HG03457 (cell line): ENCODE data around the gene NR3C2.
A peak's percentile ranks its signal among the peaks of the same experiment; 100 is the strongest.

ENCODE experiments used
- ATAC-seq: cut with Tn5 transposase; IDR thresholded peaks from one replicate; pipeline ENCODE4 v1.9.1; 2021; ENCODE audit warnings: moderate number of reproducible peaks; ENCODE audit not compliant: unreplicated experiment

The NR3C2 gene

DNA sequence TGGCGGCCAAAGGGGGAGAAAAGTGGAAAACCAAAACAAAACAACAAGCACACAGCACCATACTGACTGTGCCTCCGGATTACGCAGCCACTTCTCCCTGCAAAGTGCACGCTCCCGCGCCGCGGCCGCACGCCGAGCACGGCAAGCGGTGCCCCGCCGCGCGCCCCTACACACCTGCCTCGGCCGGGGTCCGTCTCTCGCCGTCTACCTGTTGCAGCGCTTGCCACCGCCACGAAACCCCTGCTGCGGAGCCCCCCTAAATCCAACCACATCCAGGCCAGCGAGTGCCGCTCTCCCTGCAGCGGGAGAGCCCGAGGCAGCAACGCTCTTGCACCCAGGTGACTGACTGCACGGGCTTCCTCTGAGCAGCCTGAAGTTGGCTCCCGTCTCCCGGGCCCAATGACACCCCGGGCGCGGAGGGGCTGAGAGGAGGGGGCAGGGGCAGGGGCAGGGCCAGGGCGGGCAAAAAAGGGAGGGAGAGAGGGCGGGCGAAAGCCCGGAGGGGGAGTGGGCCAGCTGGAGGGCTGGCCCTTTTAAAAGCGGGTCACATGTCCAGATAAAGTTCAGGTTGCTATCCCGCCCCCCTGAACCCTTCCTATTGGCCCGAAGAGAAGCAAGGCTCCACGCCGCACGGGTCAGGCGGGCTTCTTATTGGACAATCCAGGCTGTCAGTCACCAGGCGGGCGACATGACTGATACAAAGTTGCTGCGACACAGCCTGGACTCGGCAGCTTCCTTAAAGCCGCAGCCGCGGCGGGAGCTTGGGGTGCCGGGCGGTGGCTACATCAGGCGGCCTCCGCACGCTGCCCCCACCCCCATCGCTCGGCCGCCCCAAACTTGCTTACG is at the start of gene NR3C2:
Gene NR3C2 (minus strand): TSS at position 429 of the 846 bp plus-strand sequence.
- ATAC-seq: peak; percentile 99

DNA sequence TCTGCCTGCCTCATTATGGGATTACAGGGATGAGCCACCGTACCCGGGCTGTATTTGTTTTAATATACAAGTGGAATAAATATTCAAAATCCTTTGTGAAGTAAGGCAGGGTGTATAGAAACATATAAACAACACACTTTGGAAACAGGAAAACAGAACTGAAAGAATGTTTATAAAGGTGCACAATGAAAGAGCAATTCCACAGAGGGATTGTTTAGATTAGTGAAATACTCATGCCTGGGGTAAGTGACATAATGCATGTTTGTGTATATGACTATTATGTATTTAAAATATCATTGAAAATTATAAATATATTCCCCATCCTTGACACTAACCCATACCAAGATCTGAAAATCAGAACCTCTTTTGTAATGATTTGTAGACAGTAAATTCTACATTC is 45.0 kb upstream of the NR3C2 start:
- no peak for ATAC-seq

DNA sequence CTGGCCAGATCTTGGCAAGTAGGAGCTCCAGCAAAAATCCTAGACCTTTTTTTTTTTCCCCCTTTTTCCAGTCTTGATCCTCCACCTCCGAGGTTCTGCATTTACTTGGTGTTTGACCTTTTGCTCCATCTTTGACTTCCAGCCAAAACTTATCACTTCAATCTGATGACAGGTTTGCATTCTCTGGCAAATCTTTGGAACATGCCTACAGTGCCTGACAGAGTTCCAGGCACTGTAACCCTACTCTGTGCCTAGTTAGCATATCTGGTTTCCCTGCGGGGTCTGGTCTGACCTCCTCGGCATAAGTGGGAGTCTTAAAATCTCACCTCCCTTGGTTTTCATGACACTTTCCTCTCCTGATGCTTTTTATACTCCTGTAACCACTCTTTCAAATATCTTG is 39.4 kb upstream of the NR3C2 start:
- ATAC-seq: no peak

DNA sequence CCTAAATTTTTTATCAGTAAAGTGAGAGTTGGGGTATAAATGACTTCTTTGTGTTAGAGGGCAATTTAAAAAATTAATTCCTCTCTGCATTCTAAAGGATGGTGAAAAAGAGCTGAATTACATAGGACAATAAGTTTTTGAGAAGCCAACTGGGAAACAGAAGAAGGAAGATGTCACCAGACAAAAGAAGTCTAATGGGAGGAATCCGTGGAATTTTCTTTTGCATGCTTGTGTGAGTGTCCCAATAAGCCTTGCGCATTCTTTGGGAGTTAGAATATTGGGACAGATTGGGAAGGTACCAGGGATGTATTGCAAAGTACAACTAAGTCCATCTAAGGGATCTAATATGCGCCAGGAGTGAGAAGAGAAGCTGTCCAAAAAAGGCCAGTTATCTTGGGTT is 35.1 kb upstream of the NR3C2 start:
- no peak for ATAC-seq

DNA sequence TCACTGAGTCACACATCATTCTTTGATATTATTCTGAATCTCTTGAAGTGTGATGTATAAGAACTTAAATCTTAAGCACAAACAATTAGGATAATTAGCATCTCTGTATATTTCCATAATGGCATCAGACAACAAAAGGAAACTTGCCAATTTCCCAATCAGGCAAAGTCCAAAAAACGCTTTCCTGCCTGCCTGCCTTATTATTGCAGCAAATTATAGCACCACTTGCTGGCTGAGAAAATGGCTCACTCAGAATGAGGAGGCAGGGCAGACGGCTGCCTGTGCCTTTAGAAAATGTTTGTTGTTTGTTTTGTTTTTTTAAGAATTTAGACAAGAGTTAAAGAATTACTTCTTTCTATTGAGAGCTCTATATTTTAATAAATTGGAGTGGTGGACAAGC is 27.7 kb upstream of the NR3C2 start:
- no peak for ATAC-seq

DNA sequence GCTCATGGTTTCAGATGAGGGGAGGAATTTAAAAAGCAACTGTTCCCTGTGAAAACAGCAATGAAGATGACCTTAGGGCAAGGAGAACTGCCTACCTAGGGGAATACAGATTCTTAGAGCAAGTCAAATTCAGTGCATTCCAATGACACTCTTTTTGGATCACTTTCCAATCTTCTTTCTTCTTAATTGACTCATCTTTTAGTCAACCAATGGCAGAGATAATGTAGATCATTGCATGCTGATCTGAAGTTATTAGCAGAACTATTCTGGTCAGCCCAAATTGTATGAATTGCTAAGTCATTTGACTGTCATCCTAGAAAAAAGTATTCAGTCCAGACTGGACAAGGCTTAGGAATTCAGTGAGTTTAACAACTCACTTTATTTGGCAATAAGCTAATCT is 12.6 kb upstream of the NR3C2 start:
- no peak for ATAC-seq

DNA sequence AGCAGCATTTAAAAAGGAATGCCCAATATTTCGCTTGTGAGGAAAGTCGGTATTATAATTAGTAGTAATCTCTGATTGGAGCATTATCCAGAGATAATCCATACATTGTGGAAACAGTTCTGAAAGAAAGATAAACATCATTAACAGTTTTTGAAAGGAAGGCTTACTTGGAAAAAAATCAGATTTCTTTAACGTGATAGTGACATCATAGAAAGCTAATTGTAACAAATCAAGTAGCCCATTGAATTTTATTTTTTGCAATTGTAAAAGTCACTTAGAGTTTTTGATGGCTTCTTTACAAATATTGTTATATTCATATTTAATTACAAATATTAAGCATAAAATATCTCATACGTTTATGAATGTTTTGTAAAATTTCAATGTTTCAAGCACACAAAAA is 11.6 kb upstream of the NR3C2 start:
- no peak for ATAC-seq

DNA sequence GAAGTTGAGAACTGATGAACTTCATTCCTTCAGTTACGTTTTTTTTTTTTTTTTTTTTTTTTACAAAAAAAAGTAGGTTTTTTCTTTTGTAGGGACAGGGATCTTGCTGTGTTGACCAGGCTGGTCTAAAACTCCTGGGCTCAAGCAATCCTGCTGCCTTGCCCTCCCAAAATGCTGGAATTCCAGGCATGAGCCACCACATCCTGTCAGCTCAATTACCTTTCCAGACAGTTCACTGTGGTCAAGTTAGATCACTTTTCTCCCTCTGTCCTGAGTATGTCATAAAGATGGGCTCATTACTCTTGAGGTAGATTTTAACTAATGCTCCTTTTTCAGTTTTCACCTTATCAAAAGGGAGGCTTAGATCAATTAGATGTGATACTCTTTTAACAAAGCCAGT is 10.8 kb upstream of the NR3C2 start:
- no peak for ATAC-seq

DNA sequence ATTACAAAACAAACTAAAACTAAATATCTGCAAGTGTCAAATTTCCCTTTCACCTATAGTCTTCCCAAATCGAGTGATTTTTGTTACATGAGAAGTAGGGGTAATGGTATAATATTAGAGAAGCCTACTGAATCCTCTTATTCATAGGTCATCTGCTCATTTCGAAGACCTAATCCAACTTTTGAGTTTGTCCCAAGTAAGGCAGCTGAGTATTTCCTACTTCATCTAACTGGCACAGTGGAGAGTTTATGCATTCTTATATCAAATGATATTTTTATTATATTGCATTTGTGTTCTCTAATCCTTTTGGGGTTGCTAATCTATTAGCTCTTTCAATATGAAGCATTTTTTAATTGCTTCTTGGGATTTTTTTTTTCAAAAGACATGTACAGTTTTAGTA is 7.7 kb upstream of the NR3C2 start:
- no peak for ATAC-seq

DNA sequence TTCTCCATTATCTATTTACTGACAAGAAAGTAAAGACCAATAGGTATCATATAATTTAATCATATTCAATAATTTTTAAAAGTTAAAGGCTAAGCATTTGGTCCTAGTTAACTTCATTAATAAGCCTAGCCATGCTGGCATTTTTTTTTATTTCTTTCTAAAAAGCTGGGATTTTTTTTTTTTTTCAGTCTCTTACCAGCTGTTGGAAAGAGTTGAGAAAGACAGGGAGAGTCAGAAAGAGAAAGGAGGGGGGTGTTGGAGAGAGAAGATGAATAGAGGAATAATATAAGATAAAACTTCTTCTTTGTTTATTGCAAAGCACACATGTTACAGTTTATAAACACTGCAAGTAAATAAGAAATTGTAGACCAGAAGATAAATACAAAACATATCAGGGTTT is 5.9 kb upstream of the NR3C2 start:
- no peak for ATAC-seq

DNA sequence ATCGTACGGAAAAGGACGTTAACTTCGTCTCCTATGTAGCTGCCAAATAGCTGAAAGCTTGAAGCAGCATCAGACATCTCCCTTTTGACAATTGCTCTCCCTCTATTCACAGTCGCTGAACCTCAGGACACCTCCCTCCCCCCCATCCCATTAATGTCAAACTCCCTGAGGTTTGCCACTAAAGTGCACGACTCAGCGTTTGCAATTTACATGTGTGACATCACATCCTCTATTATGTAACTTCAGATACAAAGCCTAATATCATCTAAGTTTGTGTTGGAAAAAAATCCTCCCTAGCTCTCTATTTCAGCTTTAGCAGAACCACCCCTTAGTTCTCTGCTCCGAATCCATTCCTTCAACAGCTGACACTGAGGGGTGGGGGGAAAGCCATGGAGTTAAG is 5.5 kb upstream of the NR3C2 start:
- no peak for ATAC-seq

DNA sequence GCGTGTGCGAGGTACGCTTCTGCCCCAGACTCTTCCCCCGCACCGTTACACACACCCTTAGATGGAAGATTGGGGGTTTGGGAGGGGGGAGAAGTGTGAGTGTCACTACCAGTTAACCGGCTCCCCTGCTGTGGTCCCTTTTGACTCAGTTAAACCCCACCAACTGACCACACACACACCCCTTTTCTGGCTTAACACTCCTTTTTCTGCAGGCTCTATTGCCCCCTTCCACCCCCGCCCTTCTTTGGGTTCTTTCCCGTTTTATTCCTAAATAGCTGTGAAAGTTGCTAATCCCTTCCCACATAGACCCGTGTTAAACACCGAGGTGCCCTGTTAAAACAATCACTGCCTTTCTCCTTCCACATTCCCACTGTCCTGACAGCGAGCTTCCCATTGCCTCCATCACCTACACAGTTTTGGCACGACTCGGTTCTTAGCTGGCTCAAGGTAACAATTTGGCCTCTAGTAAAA is 3.7 kb upstream of the NR3C2 start:
- ATAC-seq: no peak

DNA sequence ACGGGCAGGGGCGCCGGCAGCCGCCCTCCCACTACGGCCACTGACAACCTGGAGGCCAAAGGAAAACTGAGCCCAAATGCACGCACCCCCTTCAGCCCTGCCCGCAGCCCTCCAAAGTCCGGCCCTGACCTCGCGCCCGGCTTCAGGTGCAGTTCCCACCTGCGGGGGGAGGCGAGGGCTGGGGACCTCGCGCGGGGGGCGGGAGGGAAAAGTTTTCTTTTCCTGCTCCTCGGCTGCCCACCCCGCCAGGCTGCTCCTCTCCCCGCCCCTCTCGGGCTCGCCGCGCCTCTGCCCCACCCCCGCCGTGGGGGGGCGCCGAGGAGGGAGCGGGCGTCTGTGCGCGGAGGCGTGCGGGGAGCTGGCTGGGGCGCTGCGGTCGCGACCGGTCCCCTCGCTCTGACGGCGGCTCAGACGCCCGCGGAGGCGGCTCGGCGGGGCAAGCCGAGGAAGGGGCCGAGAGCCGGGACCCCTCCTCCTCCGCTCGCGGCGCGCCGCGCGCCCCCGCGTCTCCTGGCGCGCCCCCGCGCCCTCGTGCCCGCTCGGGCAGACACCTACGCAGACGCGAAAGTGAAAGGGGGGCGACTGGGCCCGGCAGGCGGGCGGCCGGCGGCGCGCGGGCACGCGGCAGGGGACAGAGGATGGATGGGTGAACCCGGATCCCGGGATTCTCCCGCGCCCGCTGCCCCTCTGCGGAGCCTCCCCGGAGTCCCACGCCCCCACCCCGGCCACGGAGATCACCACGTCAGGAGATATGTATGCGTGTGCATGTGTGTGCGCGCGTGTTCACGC is 3.1 kb upstream of the NR3C2 start:
- ATAC-seq: no peak

DNA sequence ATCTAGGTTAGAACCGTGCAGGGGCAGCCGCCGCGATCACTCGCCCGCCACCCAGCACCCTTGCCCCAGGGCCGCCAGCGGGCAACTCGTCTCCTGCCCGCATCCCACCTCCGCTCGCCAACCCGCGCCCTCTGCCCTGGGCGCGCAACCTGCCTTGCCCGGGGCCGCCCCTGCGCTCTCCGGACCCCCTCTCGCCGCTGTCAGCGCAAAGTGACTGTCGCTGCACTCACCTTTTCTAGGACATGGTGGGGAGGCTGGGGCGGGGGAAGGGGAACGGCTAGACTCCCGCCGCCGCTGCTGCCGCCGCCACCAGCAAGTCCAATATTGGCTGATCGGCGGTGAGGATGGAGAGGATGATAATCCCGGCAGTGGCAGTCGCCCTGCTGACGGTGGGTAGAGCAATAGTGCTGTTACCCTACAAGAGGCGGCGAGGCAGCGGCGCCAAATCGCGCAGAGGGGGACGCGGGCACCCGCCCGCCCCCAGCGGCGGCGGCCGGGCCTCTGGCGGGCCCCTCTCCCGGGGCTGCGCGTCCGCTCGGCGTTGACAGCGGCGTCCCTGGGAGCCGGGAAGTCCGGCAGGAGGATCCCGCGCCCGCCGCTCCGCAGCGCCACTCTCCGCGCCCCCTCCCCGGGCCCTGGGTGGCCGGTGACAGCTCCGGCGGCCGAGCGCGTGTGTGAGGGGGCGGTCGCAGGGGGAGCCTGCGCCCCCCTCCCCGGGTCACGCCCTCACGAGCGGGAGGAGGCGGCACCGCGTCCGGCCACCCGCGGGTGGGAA is 2.3 kb upstream of the NR3C2 start:
- ATAC-seq: no peak

DNA sequence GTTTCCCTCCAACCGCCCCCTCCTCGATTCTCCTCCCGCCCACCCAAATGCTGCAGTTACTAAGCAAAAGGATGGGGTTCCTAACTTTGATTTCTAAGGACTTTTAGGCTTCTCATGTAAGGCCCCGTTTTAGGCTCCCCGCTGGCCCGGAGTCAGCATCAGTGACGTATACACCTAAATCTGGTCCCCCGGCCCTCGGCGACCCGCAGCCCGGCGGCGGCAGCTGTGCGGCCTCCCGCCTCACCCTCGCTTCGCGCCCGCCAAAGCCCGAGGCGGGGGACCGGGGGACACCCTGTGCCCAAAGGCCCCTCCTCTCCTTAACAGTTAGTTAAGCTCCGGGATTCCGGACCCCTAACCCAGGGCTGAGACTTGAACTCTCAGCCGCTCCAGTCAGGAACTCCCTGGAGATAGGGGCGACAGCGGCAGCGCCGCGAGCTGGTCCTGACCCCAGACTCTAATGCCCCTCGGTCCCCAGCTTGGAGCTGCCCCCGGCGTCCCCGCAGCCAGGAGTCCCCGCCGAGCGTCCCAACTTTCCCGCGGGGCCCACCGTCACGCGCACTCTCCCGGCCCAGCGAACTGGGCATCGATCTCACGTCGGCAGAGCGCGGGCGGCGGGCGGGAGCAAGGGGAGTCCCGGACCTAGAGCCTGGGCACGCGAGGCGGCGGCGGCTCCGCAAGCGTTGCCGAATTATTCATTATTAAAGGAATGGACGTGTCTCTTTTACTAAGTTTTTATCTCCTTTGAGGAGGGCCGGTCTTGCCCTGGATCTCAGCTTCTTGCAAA is 1.5 kb upstream of the NR3C2 start:
- no peak for ATAC-seq

DNA sequence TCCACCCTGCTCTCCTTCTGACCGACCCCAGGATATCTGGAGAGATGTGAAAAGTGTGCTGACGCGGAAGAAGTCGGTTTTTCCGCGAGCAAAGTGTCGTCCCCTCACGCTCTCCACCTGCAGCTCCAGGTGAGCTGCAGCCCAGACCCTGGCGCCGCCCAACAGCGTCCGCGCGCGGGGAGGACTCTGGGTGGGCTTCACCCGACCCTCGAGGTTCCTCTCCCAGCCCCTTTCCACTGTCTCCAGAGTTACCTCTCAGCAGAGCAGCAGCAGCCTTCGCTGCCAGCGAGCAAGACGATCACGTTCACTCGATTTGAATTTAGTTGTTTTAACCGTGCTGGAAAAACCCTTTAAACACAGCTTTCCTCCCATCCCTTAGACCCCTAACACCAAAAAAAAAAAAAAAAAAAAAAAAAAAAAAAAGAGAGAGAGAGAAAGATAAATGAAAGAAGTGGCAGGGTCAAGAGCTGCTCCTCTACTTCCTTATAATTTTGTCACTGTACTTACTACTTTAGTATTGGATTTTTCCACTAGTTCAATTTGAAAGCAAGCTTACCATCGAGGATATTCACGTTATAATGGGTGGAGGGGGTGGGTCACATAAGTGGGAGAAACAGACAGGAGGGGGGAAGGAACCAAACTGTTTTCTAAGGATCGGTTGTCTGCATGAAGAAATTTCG is 758 bp upstream of the NR3C2 start:
- peak; percentile 0 for ATAC-seq

DNA sequence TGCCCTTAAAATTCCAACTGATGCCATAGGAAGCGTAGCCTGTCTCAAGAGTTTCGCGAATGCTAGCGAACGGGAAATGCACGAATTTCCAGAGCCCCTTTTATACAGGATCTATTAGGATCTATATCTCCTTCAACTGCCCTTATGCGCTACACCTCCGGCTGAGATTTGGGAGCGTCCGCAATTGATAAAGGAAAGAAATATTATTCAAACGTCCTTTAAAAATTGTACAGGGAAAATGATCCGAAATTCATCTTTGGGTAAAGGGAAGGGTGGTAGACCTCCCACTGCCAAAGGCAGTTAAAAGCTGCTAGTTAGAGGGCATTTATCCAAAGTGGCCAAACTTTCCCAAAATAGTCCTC is 609 bp downstream of the NR3C2 start:
- no peak for ATAC-seq

DNA sequence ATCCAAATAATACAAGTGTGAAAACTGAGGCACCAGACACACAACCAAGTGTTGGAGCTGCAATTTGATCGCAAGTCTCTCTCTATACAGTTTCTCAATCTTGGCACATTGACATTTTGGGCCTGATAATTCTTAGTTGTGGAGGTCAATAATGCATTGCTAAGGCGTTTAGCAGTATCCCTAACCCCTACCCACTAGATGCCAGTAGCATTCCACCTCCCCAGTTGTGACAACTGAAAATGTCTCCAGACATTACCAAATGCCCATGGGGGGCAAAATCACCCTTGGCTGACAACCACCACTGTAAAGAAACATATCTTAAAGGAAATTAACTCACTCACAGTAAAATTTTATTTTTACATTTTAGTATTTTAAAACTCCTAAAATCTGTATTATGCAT is 4.2 kb downstream of the NR3C2 start:
- no peak for ATAC-seq

DNA sequence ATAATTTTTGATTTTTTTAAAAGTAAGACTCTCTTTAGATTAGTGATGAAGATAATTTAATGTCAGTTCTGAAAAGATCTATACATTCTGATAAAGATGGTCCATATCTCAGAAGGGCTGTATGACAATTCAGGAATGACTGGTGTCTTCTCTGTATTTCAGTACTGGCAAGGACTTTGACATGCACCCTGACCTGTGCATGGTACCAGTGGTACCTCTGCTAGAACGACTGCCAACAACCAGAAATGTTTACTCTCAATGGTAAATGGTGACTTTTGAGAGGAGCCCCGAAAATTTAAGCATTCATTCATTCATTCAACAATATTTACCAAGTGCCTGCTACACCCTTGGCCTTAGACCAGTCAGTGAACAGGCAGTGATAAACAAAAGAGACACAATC is 4.8 kb downstream of the NR3C2 start:
- ATAC-seq: no peak

DNA sequence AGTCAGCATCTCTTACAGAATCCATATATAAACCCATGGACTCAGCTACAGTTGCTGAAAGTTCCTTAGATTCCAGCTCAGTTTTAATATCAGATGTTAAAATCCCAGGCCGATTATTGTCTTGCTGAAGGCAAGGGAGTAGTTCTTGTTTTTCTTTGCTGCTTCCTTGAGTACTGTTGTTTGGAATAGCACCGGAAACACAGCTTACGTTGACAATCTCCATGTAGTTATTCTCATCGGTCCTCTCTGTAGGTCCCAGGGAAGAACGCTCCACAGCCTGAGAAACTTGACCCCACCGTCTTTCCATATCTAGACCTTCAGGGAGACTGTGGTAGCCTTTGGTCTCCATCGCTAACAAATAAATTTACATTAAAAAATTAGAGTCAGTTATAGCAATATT is 5.7 kb downstream of the NR3C2 start:
- no peak for ATAC-seq
